ELR (cell line): ENCODE data around the gene TBC1D20.
"Not testable (repeated sequence)": the region's sequence is repeated elsewhere in the genome, so short reads cannot be mapped to it uniquely, and the experiment has no call there.

Source experiments
- DNase-seq: peaks from one replicate; pipeline ENCODE4 v3.0.0-alpha.2; 2015; ENCODE audit warnings: low read depth

Gene TBC1D20

GRCh38 chr20:400454-401275 lies 61.7 kb downstream of the TBC1D20 start:
- DNase-seq, result no peak

GRCh38 chr20:400128-400453 lies 62.2 kb downstream of the TBC1D20 start:
- no peak for DNase-seq

GRCh38 chr20:399182-399707 lies 63.1 kb downstream of the TBC1D20 start:
- DNase-seq, result no peak

GRCh38 chr20:397432-398237 lies 64.7 kb downstream of the TBC1D20 start:
- no peak for DNase-seq

GRCh38 chr20:396619-397431 lies 65.5 kb downstream of the TBC1D20 start:
- no peak for DNase-seq

- DNase-seq, result no peak
Observed at GRCh38 chr20:396252-396618, 66.1 kb downstream of the TBC1D20 start.

GRCh38 chr20:393296-393695 lies 69.0 kb downstream of the TBC1D20 start:
- DNase-seq, result not testable (repeated sequence)

- DNase-seq, result no peak
Observed at GRCh38 chr20:391041-391711, 71.2 kb downstream of the TBC1D20 start.

GRCh38 chr20:389220-389619 lies 73.1 kb downstream of the TBC1D20 start:
- no peak for DNase-seq

GRCh38 chr20:388034-388994 lies 74.0 kb downstream of the TBC1D20 start:
- no peak for DNase-seq

GRCh38 chr20:387520-387919 lies 74.8 kb downstream of the TBC1D20 start:
- DNase-seq, result no peak

GRCh38 chr20:386634-387033 lies 75.7 kb downstream of the TBC1D20 start:
- DNase-seq, result not testable (repeated sequence)
